ENCODE results near the gene SEC16B.
A peak's percentile ranks its signal among the peaks of the same experiment; 100 is the strongest.

The SEC16B gene

DNA sequence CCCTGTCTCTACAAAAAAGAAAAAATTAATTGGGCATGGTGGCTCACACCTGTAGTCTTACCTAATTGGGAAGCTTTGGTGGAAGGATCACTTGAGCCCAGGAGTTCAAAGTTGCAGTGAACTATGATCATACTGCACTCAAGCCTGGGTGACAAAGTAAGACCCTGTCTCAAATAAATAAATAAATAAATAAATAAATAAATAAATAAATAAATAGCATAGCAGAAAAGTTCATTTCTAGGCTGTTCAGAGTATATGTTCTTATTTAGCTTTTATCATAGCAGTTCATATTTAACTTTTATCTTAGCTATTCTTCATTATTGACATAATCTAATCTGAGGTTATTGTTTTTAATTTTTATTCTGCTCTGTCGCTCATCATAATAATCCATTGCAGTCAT lies 8.7 kb upstream of the SEC16B start:
- DNase-seq: no peak

DNA sequence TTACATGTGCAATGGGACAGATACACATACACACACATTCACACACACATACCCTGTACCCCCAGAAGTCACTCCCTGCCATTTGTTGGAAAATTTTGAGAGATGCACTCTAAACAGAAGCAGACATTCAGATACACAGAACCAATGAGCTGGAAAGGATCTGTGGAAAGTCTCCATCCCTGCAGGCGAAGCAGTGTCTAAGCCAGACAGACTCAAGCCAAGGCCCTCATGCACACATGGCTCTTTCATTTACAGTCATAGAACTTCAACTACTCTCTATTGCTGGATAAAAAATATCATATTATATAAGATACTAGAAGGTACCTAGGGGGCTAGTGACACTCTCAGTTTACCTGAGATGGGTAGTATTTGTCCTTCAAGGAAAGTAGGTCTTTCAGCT lies 7.3 kb upstream of the SEC16B start:
- no peak for DNase-seq

DNA sequence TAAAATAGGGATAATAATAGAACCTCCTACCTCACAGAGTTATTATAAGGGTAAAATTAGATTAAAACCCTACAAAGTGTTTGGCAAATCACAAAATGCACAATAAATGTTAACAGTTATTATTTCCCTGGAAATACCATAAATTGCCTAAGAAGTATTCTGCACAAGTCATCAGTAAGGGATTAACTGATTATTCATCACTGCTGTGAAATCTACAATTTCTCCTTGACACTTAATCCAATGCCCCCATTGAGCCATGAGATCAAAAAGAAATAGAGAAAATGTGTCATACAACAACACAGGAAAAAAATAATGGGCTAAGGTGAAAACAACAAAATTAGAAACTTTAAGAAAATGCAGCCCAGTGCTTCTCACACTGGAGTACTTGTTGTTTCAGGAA lies 6.7 kb upstream of the SEC16B start:
- DNase-seq: no peak

DNA sequence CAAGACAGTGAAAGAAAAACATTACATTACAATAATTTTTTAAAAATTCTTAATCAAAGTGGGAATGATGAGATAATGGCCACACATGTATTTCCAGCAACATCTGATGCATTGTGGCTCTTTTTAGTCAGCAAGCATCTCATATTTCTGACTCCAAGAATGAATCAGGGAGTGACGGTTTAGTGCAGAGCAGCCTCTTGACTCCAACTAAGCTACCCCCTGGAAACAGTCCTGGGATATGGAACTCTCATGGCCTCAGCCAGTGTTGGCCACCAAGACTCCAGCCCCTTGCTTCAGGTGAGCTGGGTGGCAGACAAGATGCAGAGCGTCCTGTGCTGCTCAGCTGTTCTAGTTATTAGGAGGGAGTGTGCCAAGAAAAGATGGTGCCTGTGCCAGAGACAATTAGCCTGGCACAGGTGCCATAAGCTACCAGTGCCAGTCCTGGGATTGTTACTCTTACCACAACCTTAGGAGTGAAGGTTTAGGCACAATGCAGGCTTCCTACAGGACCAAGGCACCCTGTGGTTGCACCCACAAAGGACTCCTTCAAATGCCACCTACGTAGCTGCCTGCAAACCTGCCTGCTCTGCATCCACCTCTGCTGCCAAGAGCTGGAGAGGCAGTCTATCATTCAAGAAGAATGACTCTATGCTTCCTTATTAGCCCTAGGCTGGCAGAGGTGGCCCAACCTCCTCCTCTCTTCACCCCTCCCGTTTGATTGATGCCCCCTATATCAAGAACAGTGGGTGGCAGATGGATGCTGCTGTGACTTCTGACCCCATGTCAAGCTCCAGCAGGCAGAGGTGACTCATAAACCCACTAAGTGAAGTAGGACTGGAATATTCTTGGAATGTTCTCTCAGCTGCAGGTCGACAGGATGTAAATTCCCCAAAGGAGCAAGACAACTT lies 6.0 kb upstream of the SEC16B start:
- no peak for DNase-seq

DNA sequence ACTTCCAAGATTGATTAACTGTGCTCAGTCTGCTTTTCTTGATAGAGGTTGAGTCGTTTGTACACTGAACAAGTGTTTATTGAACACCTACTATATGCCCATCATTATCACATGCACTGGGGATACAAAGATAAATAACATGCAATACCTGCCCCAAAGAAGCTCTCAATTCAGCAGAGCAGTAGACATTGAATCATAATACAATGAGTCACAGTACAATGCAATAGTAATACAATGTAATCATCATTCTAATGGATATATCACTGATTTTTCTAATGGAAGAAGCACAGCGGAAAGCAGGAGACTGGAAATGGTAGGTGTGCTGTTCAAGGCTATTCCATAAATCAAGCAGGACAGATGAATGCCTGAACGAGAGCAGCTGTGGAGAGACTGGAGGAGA lies 3.7 kb upstream of the SEC16B start:
- no peak for DNase-seq

DNA sequence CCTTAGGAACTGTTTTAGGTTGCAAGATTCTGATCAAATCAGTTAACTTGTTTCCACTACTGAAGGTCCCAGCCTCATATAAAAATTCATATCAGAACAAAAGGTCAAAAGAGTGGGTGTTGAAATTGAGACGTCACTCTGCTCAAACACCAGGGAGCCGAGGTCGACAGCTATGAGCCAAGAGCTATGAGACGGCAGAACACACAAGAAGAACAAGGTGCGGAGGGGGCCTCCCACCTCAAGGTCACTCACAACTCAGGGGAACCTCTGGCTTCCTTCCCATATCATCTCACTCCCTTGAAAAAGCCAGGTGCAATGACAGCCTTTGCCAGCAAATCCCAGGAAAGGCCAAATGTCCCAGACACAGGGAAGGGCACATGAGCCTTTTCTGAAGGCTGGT lies 749 bp downstream of the SEC16B start:
- DNase-seq: no peak

DNA sequence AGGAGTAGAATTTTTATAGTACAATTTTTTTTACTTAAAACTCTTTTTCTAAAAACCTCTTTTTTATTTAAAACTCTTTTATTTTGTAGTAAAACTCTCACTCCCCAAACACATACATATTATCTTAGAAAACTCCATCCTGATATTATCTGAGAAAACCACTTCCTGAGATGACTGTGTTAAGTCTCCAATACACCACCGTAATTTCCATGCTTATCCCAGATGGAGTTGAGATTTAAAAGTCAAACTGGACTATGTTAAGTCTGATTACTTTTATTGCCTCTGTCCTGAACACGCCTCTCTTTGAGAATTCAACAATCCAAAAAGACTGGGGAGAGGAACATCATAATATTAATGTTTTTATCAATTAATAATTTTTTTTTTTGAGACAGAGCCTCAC lies 3.7 kb downstream of the SEC16B start:
- DNase-seq: no peak

DNA sequence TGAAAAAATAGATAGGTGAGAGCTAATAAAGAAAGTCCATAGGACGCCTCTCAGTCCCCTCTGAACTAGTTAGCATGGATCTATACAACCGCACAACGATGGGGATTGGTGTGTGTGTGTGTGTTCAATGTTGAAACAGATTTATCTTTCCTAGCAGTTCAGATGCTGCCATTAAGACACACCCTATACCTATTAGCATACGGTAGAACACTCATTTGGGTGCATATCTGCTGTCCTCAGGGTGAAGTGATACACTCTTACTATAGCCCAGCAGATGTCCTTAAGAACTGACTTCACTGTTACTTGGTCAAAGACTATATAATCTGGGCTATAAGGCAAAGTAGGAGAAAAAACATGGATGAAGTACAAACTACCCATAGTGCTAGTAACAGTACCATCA lies 4.6 kb downstream of the SEC16B start:
- DNase-seq: no peak

DNA sequence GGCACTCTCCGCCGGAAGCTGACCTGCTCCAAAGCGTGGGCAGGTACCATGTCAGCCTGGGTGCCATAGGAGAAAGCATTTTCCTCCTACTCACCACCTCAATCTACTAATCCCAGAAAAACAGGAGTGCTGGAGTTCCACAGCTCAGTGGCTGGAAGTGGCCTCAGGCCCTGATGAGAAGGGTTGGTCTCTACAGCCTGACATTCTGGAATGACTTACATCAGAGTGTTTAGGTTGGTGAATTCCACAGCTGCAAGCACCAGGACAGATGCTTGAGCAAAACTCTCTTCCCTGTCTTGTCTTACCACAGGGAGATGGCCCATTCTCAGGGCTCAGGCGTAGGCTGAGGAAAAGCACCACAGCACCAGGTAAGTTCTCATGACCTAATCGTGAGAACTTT lies 5.5 kb downstream of the SEC16B start:
- DNase-seq: no peak

DNA sequence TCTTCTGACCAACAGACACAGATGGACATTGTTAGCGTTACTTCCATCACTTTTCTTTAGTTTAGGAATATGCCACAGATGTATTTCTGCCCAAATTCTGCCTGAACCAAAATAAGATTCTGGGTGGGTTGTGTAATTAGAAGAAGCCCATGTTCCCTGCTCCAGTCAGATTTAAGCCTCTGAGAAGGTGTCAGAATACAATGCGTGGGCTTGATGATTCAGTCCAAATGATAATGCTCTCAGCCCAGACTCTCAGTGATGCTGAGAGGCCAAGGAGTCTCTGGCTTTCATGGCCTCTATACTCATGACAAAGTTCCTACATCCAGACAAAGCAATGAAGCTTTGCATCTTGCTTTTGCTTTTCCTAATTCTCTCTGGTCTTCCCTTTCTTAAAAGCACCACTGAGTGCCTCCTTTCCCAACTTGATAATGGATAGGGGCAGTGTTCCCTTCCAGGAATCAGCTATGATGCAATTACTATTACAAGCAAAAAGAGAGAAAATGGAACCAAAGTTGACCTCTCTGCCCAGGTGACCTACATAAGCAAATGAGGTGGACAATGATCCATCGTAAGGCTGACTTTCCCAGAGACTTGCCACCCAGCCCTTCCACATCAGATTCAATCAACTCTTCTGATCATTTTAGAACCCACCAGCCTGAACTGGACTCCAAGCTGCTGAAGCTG lies 8.8 kb downstream of the SEC16B start:
- no peak for DNase-seq

DNA sequence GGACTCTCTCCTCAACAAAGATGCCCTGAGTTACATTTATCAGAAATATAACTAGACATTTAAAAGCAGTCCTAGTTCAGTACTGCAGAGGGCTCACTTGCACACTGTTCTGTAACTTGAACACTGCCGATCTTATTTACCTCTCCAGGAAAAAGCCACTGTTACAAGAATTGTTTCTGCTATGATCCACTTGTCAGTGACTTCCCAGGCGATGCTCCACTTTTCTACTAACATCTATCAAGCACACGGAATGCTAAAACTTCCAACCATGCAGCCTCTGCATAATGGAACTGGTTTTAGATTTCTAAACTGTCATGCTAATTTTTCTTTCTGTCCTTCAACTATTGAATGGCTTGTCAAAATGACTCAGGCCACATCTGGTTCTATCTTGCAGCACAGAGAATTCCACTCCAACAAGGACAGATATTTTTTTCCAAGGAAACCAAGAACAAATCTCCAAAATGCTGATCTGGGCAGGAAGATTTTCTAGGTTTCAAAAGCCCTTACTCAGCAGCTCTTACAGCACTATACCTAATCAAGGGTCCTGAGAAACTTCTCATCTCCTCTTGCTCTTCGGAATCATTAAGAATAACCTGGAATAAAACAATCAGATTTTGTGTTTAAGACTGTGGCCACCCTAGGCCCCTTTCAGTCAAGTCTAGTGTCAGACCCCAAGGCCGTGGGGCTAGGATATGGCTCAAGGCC lies 9.9 kb downstream of the SEC16B start:
- peak; percentile 62 for DNase-seq

DNA sequence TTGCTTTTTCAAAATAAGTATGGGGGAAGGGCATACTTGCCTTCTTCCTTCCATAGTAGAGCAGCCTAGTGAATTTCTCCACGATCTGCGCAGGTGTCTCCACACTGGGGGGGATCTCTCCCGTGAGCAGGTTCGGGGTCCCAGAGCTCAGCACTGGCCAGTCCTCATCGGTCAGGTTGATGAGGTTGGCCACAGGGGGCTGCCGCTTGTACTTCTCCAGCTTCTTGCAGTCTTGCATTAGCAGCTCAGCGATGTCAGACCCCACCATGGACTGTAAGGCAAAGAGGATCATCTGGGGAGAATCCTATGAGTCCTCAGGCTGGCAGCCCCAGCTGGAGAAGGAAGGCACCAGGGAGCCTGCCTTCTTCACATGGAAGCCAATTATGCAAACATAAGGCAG lies 11.8 kb downstream of the SEC16B start:
- DNase-seq: no peak

DNA sequence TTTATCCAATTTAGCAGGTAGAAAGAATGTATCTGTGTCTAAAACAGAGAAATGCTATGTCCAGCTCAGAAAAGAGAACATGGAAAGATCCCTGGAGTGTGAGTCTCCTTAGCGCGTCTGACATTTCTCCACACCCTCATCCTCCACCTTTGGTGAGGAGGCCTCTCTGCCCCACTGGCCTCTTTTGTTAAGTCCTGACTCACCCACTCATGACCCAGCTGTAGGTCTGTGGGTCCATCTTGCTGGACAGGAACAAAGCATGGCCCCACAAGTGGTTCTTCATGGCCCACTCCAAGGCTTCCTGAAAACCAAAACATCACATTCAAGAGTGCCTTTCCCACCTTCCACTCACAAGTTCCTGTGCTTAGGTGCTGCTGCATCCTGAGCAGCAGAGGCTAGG lies 15.8 kb downstream of the SEC16B start:
- DNase-seq: no peak

DNA sequence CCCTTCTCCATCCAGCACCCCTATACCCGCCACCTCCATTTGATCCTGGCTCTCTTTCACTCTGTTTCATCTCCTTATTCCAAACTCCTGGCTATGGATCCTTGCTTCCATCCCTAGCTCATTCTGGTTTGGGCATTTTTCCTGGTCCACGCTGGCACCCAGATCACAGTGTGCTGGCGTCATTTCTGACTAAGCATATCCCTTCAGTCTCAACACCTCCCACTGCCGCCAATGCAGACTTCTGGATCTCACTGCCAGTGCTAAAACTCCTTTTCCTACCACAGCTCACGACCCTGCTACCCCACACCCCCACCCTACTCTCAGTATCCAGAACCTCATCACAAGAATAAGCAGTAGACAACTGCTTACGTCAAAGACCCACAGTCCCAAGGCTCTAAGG lies 16.3 kb downstream of the SEC16B start:
- DNase-seq: no peak

DNA sequence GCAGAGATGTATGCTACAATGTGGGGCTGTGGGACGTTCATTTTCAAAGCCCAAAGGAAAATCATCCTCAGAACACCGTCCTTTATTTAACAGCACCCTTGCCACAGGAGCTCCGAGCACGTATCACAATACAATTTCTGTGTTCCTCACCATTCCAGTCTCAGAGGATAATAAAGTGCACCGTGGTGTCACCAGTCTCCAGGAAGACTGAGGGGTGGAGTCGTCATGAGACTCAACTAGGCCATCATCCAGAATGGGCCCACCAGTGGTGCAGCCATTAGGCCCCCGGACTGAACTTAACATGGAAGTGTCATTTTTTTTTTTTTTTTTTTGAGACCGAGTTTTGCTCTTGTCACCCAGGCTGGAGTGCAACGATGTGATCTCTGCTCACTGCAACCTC lies 17.2 kb downstream of the SEC16B start:
- DNase-seq: no peak

DNA sequence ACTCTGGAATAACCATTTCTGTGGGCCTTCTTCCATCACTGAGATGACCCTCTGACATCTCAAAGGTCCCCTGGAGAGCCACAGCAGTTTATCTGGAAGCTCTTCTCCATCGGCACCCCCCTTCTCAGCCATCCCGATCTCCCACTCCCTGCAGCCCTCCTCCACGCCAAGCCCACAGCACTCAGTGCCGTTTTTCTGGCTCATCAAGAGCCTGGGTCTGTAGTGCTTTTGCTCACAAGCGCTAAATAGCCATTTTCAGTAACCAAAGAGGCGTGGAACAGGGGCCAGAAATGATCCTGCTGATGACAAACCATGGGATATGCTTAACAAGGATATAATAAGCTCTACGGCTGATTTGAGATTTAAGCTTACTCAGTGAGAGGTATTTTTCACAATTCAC lies 17.6 kb downstream of the SEC16B start:
- no peak for DNase-seq

DNA sequence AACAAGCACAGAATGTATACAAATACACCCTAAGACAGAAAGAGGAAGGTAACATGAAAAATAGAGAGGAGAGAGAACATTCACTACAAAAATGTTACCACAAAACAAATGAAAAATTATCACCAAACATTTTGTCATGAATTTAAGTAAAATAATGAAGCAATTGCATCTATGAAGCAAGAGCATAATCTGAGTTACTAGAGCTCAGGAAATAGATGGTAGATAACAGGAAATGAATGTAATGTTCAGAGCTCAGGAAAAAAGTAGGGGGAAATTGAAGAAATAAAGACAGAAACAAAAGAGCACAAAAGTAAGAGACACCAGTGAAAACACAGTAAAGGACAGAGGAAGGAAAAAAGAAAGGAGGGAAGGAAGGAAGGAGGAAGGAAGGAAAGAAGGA lies 19.4 kb downstream of the SEC16B start:
- no peak for DNase-seq

DNA sequence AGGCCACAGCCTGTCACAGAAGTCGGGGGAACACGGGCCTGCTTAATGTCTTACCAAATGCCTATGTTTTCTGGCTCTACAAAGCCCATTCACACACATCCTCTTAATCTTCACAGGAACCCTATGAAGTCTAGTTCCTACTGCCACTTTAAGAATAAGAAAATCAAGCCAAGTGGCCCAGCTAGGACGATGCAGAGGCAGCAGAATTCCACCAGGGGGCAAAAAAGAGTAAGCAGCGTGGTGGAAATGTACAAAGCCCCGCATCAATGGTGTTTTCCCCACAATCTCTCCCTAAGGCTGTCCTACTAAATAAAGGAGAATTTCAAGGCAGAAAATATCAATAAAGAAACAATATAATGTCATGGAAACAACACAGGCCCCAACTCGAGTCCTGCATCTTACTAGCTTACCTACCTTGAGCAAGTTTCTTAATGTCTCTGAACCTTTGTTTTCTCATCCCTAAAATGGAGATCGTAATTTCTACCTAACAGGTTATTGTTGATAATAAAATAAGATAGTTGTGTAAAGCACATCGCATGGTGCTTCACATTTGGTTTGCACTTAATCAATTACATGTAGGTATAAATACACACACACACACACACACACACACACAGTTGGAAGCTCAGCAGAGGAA lies 21.4 kb downstream of the SEC16B start:
- peak; percentile 93 for DNase-seq

DNA sequence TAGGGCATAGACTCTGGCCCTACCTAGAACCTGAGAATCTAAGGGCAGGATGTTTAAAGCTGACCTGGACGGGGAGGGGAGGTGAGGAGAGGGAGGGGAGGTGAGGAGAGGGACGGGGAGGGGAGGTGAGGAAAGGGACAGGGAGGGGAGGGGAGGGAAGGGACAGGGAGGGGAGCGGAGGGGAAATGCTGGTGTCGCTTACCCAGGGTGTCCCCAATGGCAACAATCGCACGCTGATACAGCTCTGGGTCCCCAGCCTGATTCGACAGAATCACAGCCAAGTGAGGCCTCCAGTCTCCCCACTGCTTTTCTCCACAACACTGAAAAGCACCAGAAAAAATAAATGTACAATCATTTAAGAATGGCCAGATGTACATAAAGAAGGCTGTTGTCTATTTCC lies 22.2 kb downstream of the SEC16B start:
- no peak for DNase-seq

DNA sequence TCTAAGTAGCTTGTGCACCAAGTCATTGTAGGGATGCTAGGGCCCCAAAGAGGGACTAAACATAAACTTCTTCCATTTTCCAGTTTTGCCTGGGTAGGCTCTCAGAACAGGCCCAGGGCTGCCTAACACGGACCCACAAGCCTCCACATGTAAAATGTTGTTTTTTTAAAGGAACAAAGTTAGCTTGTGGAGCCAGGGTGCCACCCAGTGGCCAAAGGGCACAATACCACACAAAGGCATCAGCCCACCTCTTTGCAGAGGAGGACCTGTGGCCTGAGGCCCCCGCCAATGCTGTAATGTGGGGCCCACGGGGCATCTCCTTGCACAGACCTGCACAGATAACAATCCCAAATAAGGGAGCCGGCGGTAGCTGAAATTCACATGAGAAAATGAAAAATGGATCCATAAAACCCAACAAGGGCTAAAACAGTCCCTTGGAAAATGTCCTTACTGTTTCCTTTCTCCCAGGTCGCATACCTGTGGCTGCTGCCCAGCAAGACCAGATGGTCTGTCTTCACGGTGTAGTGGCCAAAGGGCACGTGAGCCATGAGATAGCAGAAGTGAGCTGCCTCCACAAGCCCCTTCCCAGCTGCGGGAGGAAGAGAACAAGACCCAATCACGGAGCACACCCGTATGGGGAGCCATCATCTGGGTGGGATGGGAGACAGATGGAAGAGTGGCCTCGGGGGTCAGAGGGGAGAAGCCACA lies 23.8 kb downstream of the SEC16B start:
- DNase-seq: peak; percentile 90

DNA sequence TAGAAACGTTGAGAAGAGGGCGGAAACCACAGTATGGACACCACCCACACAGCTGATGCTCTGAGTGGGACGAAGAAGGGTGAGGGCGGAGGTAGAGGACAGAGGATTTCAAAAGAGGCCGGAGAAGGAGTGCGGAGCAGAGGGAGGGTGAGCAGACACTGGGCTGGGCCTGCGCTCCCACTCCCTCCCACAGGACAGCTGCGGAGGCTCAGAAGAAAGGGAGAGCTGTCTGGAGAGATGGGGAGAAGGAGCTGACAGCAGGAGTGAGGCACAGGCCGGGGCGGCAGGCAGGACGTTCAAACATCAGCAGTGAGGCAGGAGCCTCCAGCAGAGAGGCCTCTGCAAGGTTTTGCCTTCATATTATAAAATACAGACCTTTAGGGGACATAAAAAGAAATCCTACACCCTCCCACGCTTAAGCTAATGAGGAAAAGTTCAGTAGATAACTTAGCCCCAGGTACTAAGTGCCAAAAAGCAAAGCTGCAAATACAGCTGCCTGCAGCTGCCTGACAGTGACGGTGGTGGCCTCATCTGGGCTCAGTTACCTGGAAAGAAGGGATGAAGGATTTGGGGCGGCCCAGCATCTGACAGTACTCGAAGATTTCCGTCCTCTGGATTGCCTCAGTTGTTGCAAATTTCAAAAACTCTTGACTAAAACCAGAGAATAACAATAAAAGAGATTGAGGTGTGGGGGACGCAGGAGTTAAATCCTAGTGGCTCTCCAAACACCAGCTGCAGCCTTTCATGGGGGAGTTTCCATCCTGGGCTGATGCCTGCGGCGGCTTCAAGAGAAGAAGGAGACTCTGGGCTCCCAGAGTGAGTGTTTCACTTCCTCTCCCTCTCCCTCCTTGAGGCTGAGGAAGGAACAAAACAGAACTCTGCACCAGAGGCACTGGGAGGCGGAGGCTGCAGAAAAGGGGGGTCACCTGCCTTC lies 25.6 kb downstream of the SEC16B start:
- DNase-seq: no peak

DNA sequence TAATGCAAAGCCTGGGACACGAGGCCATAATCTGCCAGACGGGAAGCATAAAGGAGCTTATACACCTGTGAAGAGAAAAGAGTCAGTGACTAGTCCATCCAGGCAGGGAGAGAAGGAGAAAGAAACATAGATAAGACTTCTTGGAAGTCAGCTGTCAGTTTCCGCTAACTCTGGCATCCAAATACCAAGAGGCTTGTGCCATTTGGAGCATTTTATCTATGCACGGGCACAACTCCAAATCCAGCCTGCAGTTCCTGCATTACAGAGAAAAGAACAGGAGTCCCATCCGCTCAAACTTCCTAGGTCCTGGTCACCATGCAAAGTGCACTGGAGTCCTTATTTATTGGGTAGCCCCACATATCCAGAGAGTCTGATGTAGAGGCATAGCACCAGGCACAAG lies 27.9 kb downstream of the SEC16B start:
- no peak for DNase-seq
